Lung (tissue), 12 donors: ENCODE data around the gene OR1G1. TPM values are rescaled to one million over a fixed set of nuclear protein-coding genes. Genes with fewer than 3 reads are reported as not detected.

Source experiments
- ATAC-seq: fragments of 200-7000 bp; cut with Tn5 transposase; one replicate; pipeline ENCODE4 v1.9.1; 2020; ENCODE audit warnings: moderate number of reproducible peaks; ENCODE audit not compliant: insufficient read depth, low FRiP score
- DNase-seq, 3 donors: peaks; one replicate each; pipeline ENCODE4 v3.0.0-alpha.2; 2013 to 2017
- H3K27ac ChIP-seq, 2 donors: one replicate each; pipeline ENCODE4 v1.5.1; 2013; ENCODE audit warnings: mild to moderate bottlenecking in 2 of 2, moderate library complexity in 2 of 2, control low read depth in 1 of 2, inconsistent platforms in 1 of 2, low read depth in 1 of 2, low read length in 1 of 2
- H3K27me3 ChIP-seq, 3 donors: one replicate each; pipeline ENCODE4 v1.5.1; 2013; ENCODE audit warnings: low read length in 2 of 3; ENCODE audit not compliant: control insufficient read depth in 3 of 3, insufficient read depth in 3 of 3
- H3K36me3 ChIP-seq, 4 donors: one replicate each; pipeline ENCODE4 v1.5.1; 2013; ENCODE audit warnings: low read length in 4 of 4, mild to moderate bottlenecking in 1 of 4, moderate library complexity in 1 of 4; ENCODE audit not compliant: control insufficient read depth in 4 of 4, insufficient read depth in 4 of 4
- H3K4me1 ChIP-seq, 5 donors: one replicate each; pipeline ENCODE4 v1.5.1; 2013; ENCODE audit warnings: low read length in 5 of 5, mild to moderate bottlenecking in 2 of 5, moderate library complexity in 1 of 5; ENCODE audit not compliant: control insufficient read depth in 5 of 5, insufficient read depth in 5 of 5
- H3K4me3 ChIP-seq: one replicate; pipeline ENCODE4 v1.5.1; 2013; ENCODE audit warnings: mild to moderate bottlenecking, control low read depth, moderate library complexity
- H3K9ac ChIP-seq, 2 donors: one replicate each; pipeline ENCODE4 v1.5.1; 2013; ENCODE audit warnings: low read length in 2 of 2, control low read depth in 1 of 2; ENCODE audit not compliant: insufficient read depth in 1 of 2
- H3K9me3 ChIP-seq, 4 donors: one replicate each; pipeline ENCODE4 v1.5.1; 2013; ENCODE audit warnings: low read length in 3 of 4, mild to moderate bottlenecking in 1 of 4, moderate library complexity in 1 of 4; ENCODE audit not compliant: control insufficient read depth in 4 of 4, insufficient read depth in 3 of 4
- WGBS, 2 donors: extraction: QIAGEN DNeasy Blood & Tissue Kit; methylation state at CpG; one replicate each; pipeline ENCODE4 v1.1.7; 2013; 5-methylcytosine and 5-hydroxymethylcytosine counted together
- polyA plus RNA-seq, 2 donors: library from polyadenylated mRNA; stranded (reverse); fragments of 200-250 nt; gene quantifications; one replicate each; pipeline ENCODE4 v1.2.1, GENCODE V29; 2013
- total RNA-seq, 2 donors: library from RNA; depleted of rRNA in 1 of 2; stranded (reverse); fragments of >200 nt in 1 of 2; gene quantifications; one replicate each; pipeline ENCODE4 v1.2.1, GENCODE V29; 2014 to 2021
- TF ChIP-seq, protein P1 (sequence below): IDR thresholded peaks from 2 replicates; pipeline ENCODE4 v1.5.1; 2012; ENCODE audit warnings: mild to moderate bottlenecking; ENCODE audit errors: control extremely low read depth, extremely low read depth
- donor health status: control.
- donor health status: control.
- donor health status: Bipolar disorder and iron deficiency.
- donor health status: healthy.
- donor health status: DM: yes; HTN: yes; CAD: no.

The OR1G1 gene
- total and polyA plus RNA-seq, 4 donors, result not detected

DNA sequence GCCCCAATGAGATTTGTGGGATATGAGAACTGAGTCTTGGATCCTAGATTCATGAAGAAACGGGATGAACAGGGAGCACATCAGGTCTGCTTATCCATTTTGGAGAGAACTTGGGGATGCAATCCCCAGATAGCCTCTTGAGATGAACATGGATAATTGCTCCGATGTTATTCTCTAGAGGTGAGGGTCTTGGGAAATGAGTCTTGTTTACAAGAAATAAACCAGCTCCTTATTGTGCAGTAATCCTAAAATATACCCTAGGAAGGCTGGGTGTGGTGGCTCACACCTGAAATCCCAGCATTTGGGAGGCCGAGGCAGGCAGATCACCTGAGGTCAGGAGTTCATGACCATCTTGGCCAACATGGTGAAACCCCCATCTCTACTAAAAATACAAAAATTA is 23.0 kb downstream of the OR1G1 start, which contains the start of gene OR1D2:
OR1D2 (minus strand) TSS at position 101 of the 400 bp plus-strand sequence. CDS start 11,426 bp downstream, outside the sequence.
- no peaks in the 10 kb centered on the region for H3K4me1 ChIP-seq
- no peak within 1 kb of the TSS for H3K9ac ChIP-seq
- ATAC-seq (no peak), DNase-seq (no peak)
- H3K9me3 ChIP-seq, result peaks cover 0 to 5% (median 0%) of the 10 kb centered on the region in 4 donors
- peaks cover 0 to 10% (median 0%) of the 10 kb centered on the region in 3 donors for H3K27me3 ChIP-seq
- WGBS, 2 donors, result 76 to 78% methylated on average over 3 of the region's 3 CpGs
- H3K27ac ChIP-seq, result no peak within 1 kb of the TSS
- TF ChIP-seq, protein P1, sequence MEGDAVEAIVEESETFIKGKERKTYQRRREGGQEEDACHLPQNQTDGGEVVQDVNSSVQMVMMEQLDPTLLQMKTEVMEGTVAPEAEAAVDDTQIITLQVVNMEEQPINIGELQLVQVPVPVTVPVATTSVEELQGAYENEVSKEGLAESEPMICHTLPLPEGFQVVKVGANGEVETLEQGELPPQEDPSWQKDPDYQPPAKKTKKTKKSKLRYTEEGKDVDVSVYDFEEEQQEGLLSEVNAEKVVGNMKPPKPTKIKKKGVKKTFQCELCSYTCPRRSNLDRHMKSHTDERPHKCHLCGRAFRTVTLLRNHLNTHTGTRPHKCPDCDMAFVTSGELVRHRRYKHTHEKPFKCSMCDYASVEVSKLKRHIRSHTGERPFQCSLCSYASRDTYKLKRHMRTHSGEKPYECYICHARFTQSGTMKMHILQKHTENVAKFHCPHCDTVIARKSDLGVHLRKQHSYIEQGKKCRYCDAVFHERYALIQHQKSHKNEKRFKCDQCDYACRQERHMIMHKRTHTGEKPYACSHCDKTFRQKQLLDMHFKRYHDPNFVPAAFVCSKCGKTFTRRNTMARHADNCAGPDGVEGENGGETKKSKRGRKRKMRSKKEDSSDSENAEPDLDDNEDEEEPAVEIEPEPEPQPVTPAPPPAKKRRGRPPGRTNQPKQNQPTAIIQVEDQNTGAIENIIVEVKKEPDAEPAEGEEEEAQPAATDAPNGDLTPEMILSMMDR, result no peak
- H3K36me3 ChIP-seq, result no peaks in the 10 kb centered on the region
- no peak within 1 kb of the TSS for H3K4me3 ChIP-seq

Other genes starting within 250 kb of the OR1G1 start
- not detected for gene OR1D5, start 63.9 kb downstream of the OR1G1 start, total RNA-seq
- gene OR1D5, start 63.9 kb downstream of the OR1G1 start, polyA plus RNA-seq, result not detected
- gene OR1D2, start 23.1 kb downstream of the OR1G1 start, total RNA-seq, result not detected
- gene OR1D2, start 23.1 kb downstream of the OR1G1 start, polyA plus RNA-seq, result not detected
- gene OR1A2, start 70.0 kb upstream of the OR1G1 start, total RNA-seq, result not detected
- not detected for gene OR1A2, start 70.0 kb upstream of the OR1G1 start, polyA plus RNA-seq
- gene OR1A1, start 80.1 kb upstream of the OR1G1 start, total RNA-seq, result not detected
- not detected for gene OR1A1, start 80.1 kb upstream of the OR1G1 start, polyA plus RNA-seq
- gene OR3A1, start 170.8 kb upstream of the OR1G1 start, total RNA-seq, result not detected
- not detected for gene OR3A1, start 170.8 kb upstream of the OR1G1 start, polyA plus RNA-seq